GM19240 (cell line): ENCODE measurements around the gene DMRT3.

Source experiments
- DNase-seq: peaks from one replicate; pipeline ENCODE4 v3.0.0; 2011; ENCODE audit warnings: low spot score; ENCODE audit not compliant: insufficient read length

Gene DMRT3

GRCh38 chr9:976258-976942 is at the start of gene DMRT3:
Gene DMRT3, plus strand, starts transcription at chr9:976655. Its CDS starts 347 bp downstream, at chr9:977002.
- no peak for DNase-seq

- no peak for DNase-seq
Observed at GRCh38 chr9:926976-927375, 49.5 kb upstream of the DMRT3 start.

- DNase-seq = peak; percentile 8
Observed at GRCh38 chr9:928363-929042, 48.0 kb upstream of the DMRT3 start.

- DNase-seq = no peak
Observed at GRCh38 chr9:929719-930118, 46.7 kb upstream of the DMRT3 start.

- DNase-seq = no peak
Observed at GRCh38 chr9:933356-933755, 43.1 kb upstream of the DMRT3 start.

- no peak for DNase-seq
Observed at GRCh38 chr9:935348-935965, 41.0 kb upstream of the DMRT3 start.

GRCh38 chr9:942805-943580 is 33.5 kb upstream of the DMRT3 start:
- DNase-seq = no peak

- no peak for DNase-seq
Observed at GRCh38 chr9:947985-948384, 28.5 kb upstream of the DMRT3 start.

GRCh38 chr9:948497-948896 is 28.0 kb upstream of the DMRT3 start:
- no peak for DNase-seq

GRCh38 chr9:950139-950538 is 26.3 kb upstream of the DMRT3 start:
- DNase-seq = no peak

GRCh38 chr9:952546-952945 is 23.9 kb upstream of the DMRT3 start:
- no peak for DNase-seq

GRCh38 chr9:959105-959504 is 17.4 kb upstream of the DMRT3 start:
- DNase-seq = no peak

GRCh38 chr9:959914-960313 is 16.5 kb upstream of the DMRT3 start:
- no peak for DNase-seq

- DNase-seq = no peak
Observed at GRCh38 chr9:962023-962422, 14.4 kb upstream of the DMRT3 start.

- DNase-seq = no peak
Observed at GRCh38 chr9:965497-965896, 11.0 kb upstream of the DMRT3 start.

GRCh38 chr9:966870-967269 is 9.6 kb upstream of the DMRT3 start:
- DNase-seq = no peak

- no peak for DNase-seq
Observed at GRCh38 chr9:967436-967835, 9.0 kb upstream of the DMRT3 start.

GRCh38 chr9:967903-968641 is 8.4 kb upstream of the DMRT3 start:
- no peak for DNase-seq

- DNase-seq = no peak
Observed at GRCh38 chr9:969310-970150, 6.9 kb upstream of the DMRT3 start.
